ENCODE data around the gene LTB.

LTB gene

DNA sequence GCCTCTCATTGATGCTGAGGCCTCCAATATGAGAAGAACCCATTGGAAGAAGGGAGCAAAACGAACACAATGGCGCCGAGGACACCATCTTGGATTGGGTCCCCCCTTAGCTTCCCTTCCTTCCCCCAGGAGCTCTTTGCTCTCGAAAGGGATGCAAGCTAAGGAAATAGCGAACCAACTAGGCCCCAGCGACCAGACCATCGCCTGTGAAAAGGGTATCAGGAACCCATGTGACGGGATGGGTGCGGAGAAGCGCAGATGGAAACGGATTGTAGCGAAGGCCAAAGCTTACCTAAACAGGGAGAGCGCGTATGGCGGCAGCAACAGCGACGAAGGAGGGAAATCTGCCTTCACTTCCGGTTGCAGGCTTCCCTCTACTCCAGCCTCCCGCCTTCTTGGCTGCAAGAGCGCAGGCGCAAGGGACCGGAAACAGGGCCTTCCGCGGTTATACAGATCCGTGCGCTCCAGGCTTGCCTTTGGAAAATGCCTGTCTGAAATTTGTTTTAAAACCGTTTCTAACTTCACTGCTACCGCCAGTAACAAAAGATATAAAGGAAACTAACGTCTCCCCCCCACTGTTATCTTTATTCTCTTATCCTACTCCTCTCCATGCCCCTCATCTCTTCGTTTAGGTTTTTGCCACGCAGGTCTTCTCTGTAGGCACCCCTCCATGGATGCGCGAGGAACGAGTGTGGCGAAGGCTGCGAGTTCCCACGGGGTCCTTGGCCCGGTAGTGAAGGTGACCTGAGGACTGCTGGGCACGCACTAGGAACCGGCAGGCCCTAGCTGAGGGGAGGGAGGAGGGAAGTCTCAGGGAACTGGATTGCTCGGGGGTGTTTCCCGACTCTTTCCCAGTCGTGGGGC, 40.3 kb downstream of the LTB start, which contains the start of gene DDX39B (continued):
- no peak; the same call in 1 of the 2 replicates for TF ChIP-seq ZNF654 (tag by site-specific recombination; IDR thresholded peaks at IDR 0.05; ENCODE audit: low read depth)
- TF ChIP-seq, protein P1, sequence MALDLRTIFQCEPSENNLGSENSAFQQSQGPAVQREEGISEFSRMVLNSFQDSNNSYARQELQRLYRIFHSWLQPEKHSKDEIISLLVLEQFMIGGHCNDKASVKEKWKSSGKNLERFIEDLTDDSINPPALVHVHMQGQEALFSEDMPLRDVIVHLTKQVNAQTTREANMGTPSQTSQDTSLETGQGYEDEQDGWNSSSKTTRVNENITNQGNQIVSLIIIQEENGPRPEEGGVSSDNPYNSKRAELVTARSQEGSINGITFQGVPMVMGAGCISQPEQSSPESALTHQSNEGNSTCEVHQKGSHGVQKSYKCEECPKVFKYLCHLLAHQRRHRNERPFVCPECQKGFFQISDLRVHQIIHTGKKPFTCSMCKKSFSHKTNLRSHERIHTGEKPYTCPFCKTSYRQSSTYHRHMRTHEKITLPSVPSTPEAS (tag by site-specific recombination; IDR thresholded peaks at IDR 0.05) = peak; percentile 44
- TF ChIP-seq ZNF391 (tag by site-specific recombination; IDR thresholded peaks at IDR 0.05; ENCODE audit: borderline replicate concordance, low read depth) = peak; percentile 96; the same call in 1 of the 2 replicates
- TF ChIP-seq ZBTB20 (tag by site-specific recombination; IDR thresholded peaks at IDR 0.05) = peak; percentile 95
- no peak; the same call in 1 of the 2 replicates for TF ChIP-seq OVOL3 (tag by site-specific recombination; IDR thresholded peaks at IDR 0.05)
- TF ChIP-seq, protein P2, sequence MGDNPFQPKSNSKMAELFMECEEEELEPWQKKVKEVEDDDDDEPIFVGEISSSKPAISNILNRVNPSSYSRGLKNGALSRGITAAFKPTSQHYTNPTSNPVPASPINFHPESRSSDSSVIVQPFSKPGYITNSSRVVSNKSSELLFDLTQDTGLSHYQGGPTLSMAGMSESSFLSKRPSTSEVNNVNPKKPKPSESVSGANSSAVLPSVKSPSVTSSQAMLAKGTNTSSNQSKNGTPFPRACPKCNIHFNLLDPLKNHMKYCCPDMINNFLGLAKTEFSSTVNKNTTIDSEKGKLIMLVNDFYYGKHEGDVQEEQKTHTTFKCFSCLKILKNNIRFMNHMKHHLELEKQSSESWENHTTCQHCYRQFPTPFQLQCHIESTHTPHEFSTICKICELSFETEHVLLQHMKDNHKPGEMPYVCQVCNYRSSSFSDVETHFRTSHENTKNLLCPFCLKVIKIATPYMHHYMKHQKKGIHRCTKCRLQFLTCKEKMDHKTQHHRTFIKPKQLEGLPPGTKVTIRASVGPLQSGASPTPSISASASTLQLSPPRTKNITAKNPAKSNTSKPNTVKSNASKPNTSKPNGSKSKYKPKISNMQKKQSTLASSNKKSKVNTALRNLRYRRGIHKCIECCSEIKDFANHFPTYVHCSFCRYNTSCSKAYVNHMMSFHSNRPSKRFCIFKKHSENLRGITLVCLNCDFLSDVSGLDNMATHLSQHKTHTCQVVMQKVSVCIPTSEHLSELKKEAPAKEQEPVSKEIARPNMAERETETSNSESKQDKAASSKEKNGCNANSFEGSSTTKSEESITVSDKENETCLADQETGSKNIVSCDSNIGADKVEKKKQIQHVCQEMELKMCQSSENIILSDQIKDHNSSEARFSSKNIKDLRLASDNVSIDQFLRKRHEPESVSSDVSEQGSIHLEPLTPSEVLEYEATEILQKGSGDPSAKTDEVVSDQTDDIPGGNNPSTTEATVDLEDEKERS (tag by site-specific recombination; IDR thresholded peaks at IDR 0.05) = peak; percentile 82
- peak; percentile 78 for TF ChIP-seq ZNF366 (tag by site-specific recombination; conservative IDR thresholded peaks at IDR 0.05)
- TF ChIP-seq ZNF777 (tag by site-specific recombination; IDR thresholded peaks at IDR 0.05; ENCODE audit: borderline replicate concordance) = no peak
- TF ChIP-seq, protein P3, sequence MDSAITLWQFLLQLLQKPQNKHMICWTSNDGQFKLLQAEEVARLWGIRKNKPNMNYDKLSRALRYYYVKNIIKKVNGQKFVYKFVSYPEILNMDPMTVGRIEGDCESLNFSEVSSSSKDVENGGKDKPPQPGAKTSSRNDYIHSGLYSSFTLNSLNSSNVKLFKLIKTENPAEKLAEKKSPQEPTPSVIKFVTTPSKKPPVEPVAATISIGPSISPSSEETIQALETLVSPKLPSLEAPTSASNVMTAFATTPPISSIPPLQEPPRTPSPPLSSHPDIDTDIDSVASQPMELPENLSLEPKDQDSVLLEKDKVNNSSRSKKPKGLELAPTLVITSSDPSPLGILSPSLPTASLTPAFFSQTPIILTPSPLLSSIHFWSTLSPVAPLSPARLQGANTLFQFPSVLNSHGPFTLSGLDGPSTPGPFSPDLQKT (IDR thresholded peaks at IDR 0.05; ENCODE audit: borderline replicate concordance, low read depth, low read length) = peak; percentile 98
- no peak for TF ChIP-seq ZNF830 (tag by site-specific recombination; IDR thresholded peaks at IDR 0.05; ENCODE audit: low read depth)
- TF ChIP-seq CTCF (tag by site-specific recombination; IDR thresholded peaks at IDR 0.05) = no peak
- no peak; the same call in none of the 2 replicates for TF ChIP-seq ZNF623 (tag by site-specific recombination; IDR thresholded peaks at IDR 0.05)
- TF ChIP-seq ZNF701 (tag by site-specific recombination; IDR thresholded peaks at IDR 0.05) = peak; percentile 97
- no peak for TF ChIP-seq ZNF354C (tag by site-specific recombination; IDR thresholded peaks at IDR 0.05; ENCODE audit: borderline replicate concordance, low read depth)
- no peak for TF ChIP-seq ZNF544 (tag by site-specific recombination; IDR thresholded peaks at IDR 0.05)
- no peak for TF ChIP-seq RBAK (tag by site-specific recombination; IDR thresholded peaks at IDR 0.05)
- TF ChIP-seq, protein P4, sequence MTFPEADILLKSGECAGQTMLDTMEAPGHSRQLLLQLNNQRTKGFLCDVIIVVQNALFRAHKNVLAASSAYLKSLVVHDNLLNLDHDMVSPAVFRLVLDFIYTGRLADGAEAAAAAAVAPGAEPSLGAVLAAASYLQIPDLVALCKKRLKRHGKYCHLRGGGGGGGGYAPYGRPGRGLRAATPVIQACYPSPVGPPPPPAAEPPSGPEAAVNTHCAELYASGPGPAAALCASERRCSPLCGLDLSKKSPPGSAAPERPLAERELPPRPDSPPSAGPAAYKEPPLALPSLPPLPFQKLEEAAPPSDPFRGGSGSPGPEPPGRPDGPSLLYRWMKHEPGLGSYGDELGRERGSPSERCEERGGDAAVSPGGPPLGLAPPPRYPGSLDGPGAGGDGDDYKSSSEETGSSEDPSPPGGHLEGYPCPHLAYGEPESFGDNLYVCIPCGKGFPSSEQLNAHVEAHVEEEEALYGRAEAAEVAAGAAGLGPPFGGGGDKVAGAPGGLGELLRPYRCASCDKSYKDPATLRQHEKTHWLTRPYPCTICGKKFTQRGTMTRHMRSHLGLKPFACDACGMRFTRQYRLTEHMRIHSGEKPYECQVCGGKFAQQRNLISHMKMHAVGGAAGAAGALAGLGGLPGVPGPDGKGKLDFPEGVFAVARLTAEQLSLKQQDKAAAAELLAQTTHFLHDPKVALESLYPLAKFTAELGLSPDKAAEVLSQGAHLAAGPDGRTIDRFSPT (tag by site-specific recombination; IDR thresholded peaks at IDR 0.05) = no peak
- peak; percentile 17; the same call in 1 of the 2 replicates for TF ChIP-seq ZSCAN30 (tag by site-specific recombination; IDR thresholded peaks at IDR 0.05)
- TF ChIP-seq ZBTB8A (tag by site-specific recombination; IDR thresholded peaks at IDR 0.05) = peak; percentile 54; the same call in 1 of the 2 replicates
- no peak for TF ChIP-seq GLI2 (tag by site-specific recombination; IDR thresholded peaks at IDR 0.05; ENCODE audit: borderline replicate concordance, low read depth)
- no peak for TF ChIP-seq ZNF426 (tag by site-specific recombination; IDR thresholded peaks at IDR 0.05)
- TF ChIP-seq ZNF266 (tag by site-specific recombination; IDR thresholded peaks at IDR 0.05; ENCODE audit: low read depth) = no peak; the same call in 1 of the 2 replicates
- TF ChIP-seq ZNF2 (tag by site-specific recombination; IDR thresholded peaks at IDR 0.05) = peak; percentile 98
- peak; percentile 96 for TF ChIP-seq GLI4 (tag by site-specific recombination; IDR thresholded peaks at IDR 0.05)
- TF ChIP-seq ZNF155 (tag by site-specific recombination; IDR thresholded peaks at IDR 0.05) = no peak

All from HEK293 (cell line).